K562 (cell line): Measurements from ENCODE around the gene WWOX.

Experiments used
- CHD1 ChIP-seq: fragments of 200-600 bp; sonication (generic); IDR thresholded peaks from one replicate; pipeline ENCODE4 v1.6.1; 2012; ENCODE audit warnings: mild to moderate bottlenecking, moderate library complexity, low read length, inconsistent platforms
- CTCF ChIP-seq, 3 experiments: IDR thresholded peaks in 2 of 3; conservative IDR thresholded peaks in 1 of 3; 2 replicates each; pipeline ENCODE4 v1.5.1; 2011 to 2012; ENCODE audit warnings: low read length in 3 of 3, mild to moderate bottlenecking in 3 of 3, control low read depth in 2 of 3, improper control_type of control experiment in 1 of 3, inconsistent platforms in 1 of 3, low read depth in 1 of 3, mixed read lengths in 1 of 3, moderate library complexity in 1 of 3; ENCODE audit not compliant: insufficient read depth in 2 of 3
- EP300 ChIP-seq: IDR thresholded peaks from 2 replicates; pipeline ENCODE4 v1.6.1; 2012; ENCODE audit warnings: low read length, improper control_type of control experiment
- ETV6 ChIP-seq, 3 experiments: fragments of 150-350 bp in 1 of 3; sonication (generic) in 1 of 3; formaldehyde crosslinking in 1 of 3; IDR thresholded peaks; 2 replicates each; pipeline versions ENCODE4 v1.6.1 to v1.8.0; 2014 to 2022; ENCODE audit warnings: borderline replicate concordance in 2 of 3, low read depth in 2 of 3, antibody characterized with exemption in 1 of 3, low read length in 1 of 3, mild to moderate bottlenecking in 1 of 3, missing genetic modification reagents in 1 of 3
- STAT5B ChIP-seq: fragments of 250-450 bp; sonication (Bioruptor Pico); IDR thresholded peaks from 2 replicates; pipeline ENCODE4 v1.8.0; 2021; ENCODE audit warnings: mild to moderate bottlenecking, inconsistent platforms
- TF ChIP-seq, protein P1 (sequence below), 2 experiments: IDR thresholded peaks in 1 of 2; conservative IDR thresholded peaks in 1 of 2; 2 replicates each; pipeline ENCODE4 v1.6.1; 2016; ENCODE audit warnings: low read depth in 2 of 2, mild to moderate bottlenecking in 1 of 2, missing compliant biosample characterization in 1 of 2, missing genetic modification characterization in 1 of 2, moderate library complexity in 1 of 2

GRCh38 chr16:78596348-78596995 is 497.0 kb downstream of the WWOX start:
- no peak for TF ChIP-seq CTCF (IDR thresholded peaks at IDR 0.05 in 2 of 3, conservative IDR thresholded peaks at IDR 0.05 in 1 of 3; ENCODE audit: insufficient read depth in 2 of 3, low read depth in 1 of 3, low read length in 3 of 3)
- no peak for TF ChIP-seq ETV6 (IDR thresholded peaks at IDR 0.05; ENCODE audit: borderline replicate concordance in 1 of 2, low read depth in 2 of 2, low read length in 1 of 2)
- TF ChIP-seq ETV6 (CRISPR knock-in tag; IDR thresholded peaks at IDR 0.05; ENCODE audit: borderline replicate concordance) = no peak
- TF ChIP-seq, protein P1, sequence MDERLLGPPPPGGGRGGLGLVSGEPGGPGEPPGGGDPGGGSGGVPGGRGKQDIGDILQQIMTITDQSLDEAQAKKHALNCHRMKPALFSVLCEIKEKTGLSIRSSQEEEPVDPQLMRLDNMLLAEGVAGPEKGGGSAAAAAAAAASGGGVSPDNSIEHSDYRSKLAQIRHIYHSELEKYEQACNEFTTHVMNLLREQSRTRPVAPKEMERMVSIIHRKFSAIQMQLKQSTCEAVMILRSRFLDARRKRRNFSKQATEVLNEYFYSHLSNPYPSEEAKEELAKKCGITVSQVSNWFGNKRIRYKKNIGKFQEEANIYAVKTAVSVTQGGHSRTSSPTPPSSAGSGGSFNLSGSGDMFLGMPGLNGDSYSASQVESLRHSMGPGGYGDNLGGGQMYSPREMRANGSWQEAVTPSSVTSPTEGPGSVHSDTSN (CRISPR knock-in tag; IDR thresholded peaks at IDR 0.05; ENCODE audit: low read depth) = no peak
- TF ChIP-seq, protein P1 (tag; conservative IDR thresholded peaks at IDR 0.05; ENCODE audit: low read depth) = no peak
- TF ChIP-seq EP300 = no peak
- TF ChIP-seq CHD1 = no peak
- no peak for TF ChIP-seq STAT5B (CRISPR knock-in tag)
